SK-N-SH (cell line): ENCODE data around the gene OPCML. TPM values are rescaled to one million over a fixed set of nuclear protein-coding genes. Genes with fewer than 3 reads are reported as not detected.

ENCODE experiments used
- CTCF ChIA-PET: fragments of 300-600, 350-600 bp; formaldehyde crosslinking; extraction: SDS; loops from one replicate; lab custom pipeline; 2021; lab: Yijun Ruan, JAX
- POLR2A ChIA-PET: fragments of 350-600 bp; sonication (Branson Sonifier 250); formaldehyde crosslinking; extraction: SDS; loops from one replicate; lab custom pipeline; 2020; ENCODE audit warnings: antibody characterized with exemption, inconsistent platforms; lab: Yijun Ruan, JAX
- DNase-seq: peaks from one replicate; pipeline ENCODE4 v3.0.0; 2012
- H2AFZ ChIP-seq: fragments of 200-600 bp; sonication (generic); 2 replicates; pipeline ENCODE4 v1.8.1; 2016; ENCODE audit warnings: antibody characterized with exemption, mild to moderate bottlenecking, low read depth
- H3F3A ChIP-seq: fragments of 200-600 bp; sonication (generic); replicated peaks from 2 replicates; pipeline ENCODE3; 2016; ENCODE audit warnings: antibody characterized with exemption, mild to moderate bottlenecking; ENCODE audit not compliant: insufficient read depth
- H3K27ac ChIP-seq, 2 experiments: fragments of 200-500 bp in 1 of 2; fragments of 200-600 bp in 1 of 2; sonication (Bioruptor generic) in 1 of 2; sonication (generic), shearing (Covaris generic) in 1 of 2; 2 replicates each; pipeline versions ENCODE4 v1.5.1 to v1.6.1; 2014 to 2016; ENCODE audit warnings: low read depth in 2 of 2, inconsistent platforms in 1 of 2, low read length in 1 of 2, mild to moderate bottlenecking in 1 of 2, mixed read lengths in 1 of 2
- H3K27me3 ChIP-seq: fragments of 200-600 bp; sonication (generic), shearing (Covaris generic); 2 replicates; pipeline ENCODE4 v1.6.1; 2016; ENCODE audit warnings: mixed run types; ENCODE audit not compliant: insufficient read depth
- H3K36me3 ChIP-seq, 2 experiments: fragments of 200-500 bp in 1 of 2; fragments of 200-600 bp in 1 of 2; sonication (Bioruptor generic) in 1 of 2; sonication (generic) in 1 of 2; replicated peaks in 1 of 2; 2 replicates each; pipeline versions ENCODE3 to v1.5.1; 2014 to 2016; ENCODE audit warnings: low read length in 1 of 2, mild to moderate bottlenecking in 1 of 2; ENCODE audit not compliant: insufficient read depth in 2 of 2, control insufficient read depth in 1 of 2
- H3K4me1 ChIP-seq, 2 experiments: fragments of 200-500 bp in 1 of 2; fragments of 200-600 bp in 1 of 2; sonication (Bioruptor generic) in 1 of 2; sonication (generic), shearing (Covaris generic) in 1 of 2; 2 replicates each; pipeline versions ENCODE4 v1.5.1 to v1.6.1; 2014 to 2016; ENCODE audit warnings: low read depth in 1 of 2, low read length in 1 of 2, mixed run types in 1 of 2; ENCODE audit not compliant: insufficient read depth in 2 of 2, control insufficient read depth in 1 of 2
- H3K4me2 ChIP-seq: fragments of 200-600 bp; sonication (generic), shearing (Covaris generic); 2 replicates; pipeline ENCODE4 v1.6.1; 2017; ENCODE audit warnings: mixed run types
- H3K4me3 ChIP-seq, 2 experiments: fragments of 200-500 bp in 1 of 2; fragments of 200-600 bp in 1 of 2; sonication (Bioruptor generic) in 1 of 2; sonication (generic), shearing (Covaris generic) in 1 of 2; 2 replicates each; pipeline versions ENCODE4 v1.5.1 to v1.8.1; 2014 to 2016; ENCODE audit warnings: low read depth in 2 of 2, inconsistent platforms in 1 of 2, low read length in 1 of 2, mild to moderate bottlenecking in 1 of 2, mixed read lengths in 1 of 2, moderate library complexity in 1 of 2
- H3K79me2 ChIP-seq: fragments of 200-600 bp; sonication (generic); 2 replicates; pipeline ENCODE4 v1.8.1; 2017; ENCODE audit warnings: mild to moderate bottlenecking; ENCODE audit not compliant: insufficient read depth
- H3K9ac ChIP-seq: fragments of 200-600 bp; sonication (generic); 2 replicates; pipeline ENCODE4 v1.6.1; 2017; ENCODE audit warnings: mixed run types
- H3K9me2 ChIP-seq: fragments of 200-600 bp; sonication (generic); 2 replicates; pipeline ENCODE4 v1.6.1; 2017; ENCODE audit warnings: mixed run types
- H3K9me3 ChIP-seq: fragments of 200-600 bp; sonication (generic); 2 replicates; pipeline ENCODE4 v1.6.1; 2017; ENCODE audit warnings: mixed run types, mild to moderate bottlenecking, moderate library complexity
- H4K20me1 ChIP-seq: fragments of 200-600 bp; sonication (generic); 2 replicates; pipeline ENCODE4 v1.6.1; 2017; ENCODE audit warnings: mild to moderate bottlenecking, mixed run types; ENCODE audit not compliant: insufficient read depth
- CHD2 ChIP-seq: fragments of 150-350 bp; IDR thresholded peaks from 2 replicates; pipeline ENCODE4 v1.6.1; 2018; ENCODE audit warnings: low read length; ENCODE audit not compliant: partially characterized antibody
- CTCF ChIP-seq: fragments of 200-600 bp; sonication (generic); IDR thresholded peaks from 2 replicates; pipeline ENCODE4 v1.6.1; 2017; ENCODE audit warnings: antibody characterized with exemption, mild to moderate bottlenecking, moderate library complexity
- ELF1 ChIP-seq: IDR thresholded peaks from 2 replicates; pipeline ENCODE4 v1.4.0; 2012
- EP300 ChIP-seq, 2 experiments: IDR thresholded peaks; 2 replicates each; pipeline versions ENCODE4 v1.4.0 to v1.6.1; 2012; ENCODE audit warnings: borderline replicate concordance in 1 of 2, low read depth in 1 of 2, low read length in 1 of 2
- EZH2phosphoT487 ChIP-seq: fragments of 200-600 bp; sonication (generic); IDR thresholded peaks from 2 replicates; pipeline ENCODE4 v1.6.1; 2017; ENCODE audit warnings: low read depth, mixed run types, mild to moderate bottlenecking, antibody characterized with exemption, moderate library complexity, borderline replicate concordance
- FOXM1 ChIP-seq: IDR thresholded peaks from 2 replicates; pipeline ENCODE4 v1.4.0; 2012; ENCODE audit warnings: low read depth, mild to moderate bottlenecking
- MAX ChIP-seq: IDR thresholded peaks from 2 replicates; pipeline ENCODE4 v1.4.0; 2012; ENCODE audit warnings: low read depth
- MXI1 ChIP-seq: IDR thresholded peaks from 2 replicates; pipeline ENCODE4 v1.6.1; 2012; ENCODE audit warnings: mild to moderate bottlenecking, low read depth, low read length, improper control_type of control experiment
- PBX3 ChIP-seq: IDR thresholded peaks from 2 replicates; pipeline ENCODE4; 2012
- RCOR1 ChIP-seq: fragments of 150-350 bp; IDR thresholded peaks from 2 replicates; pipeline ENCODE4 v1.6.1; 2017; ENCODE audit warnings: antibody characterized with exemption, low read length
- REST ChIP-seq: IDR thresholded peaks from 2 replicates; pipeline ENCODE4 v1.6.1; 2012; ENCODE audit warnings: mild to moderate bottlenecking, low read depth, low read length, moderate library complexity
- RXRA ChIP-seq: IDR thresholded peaks from 2 replicates; pipeline ENCODE4 v1.4.0; 2012; ENCODE audit warnings: low read depth, mild to moderate bottlenecking, borderline replicate concordance
- SIN3A ChIP-seq: IDR thresholded peaks from 2 replicates; pipeline ENCODE4 v1.6.1; 2012; ENCODE audit warnings: low read depth, mild to moderate bottlenecking, low read length, moderate library complexity, borderline replicate concordance
- TCF12 ChIP-seq: IDR thresholded peaks from 2 replicates; pipeline ENCODE4 v1.4.0; 2012
- TEAD4 ChIP-seq: IDR thresholded peaks from 2 replicates; pipeline ENCODE4 v1.4.0; 2012; ENCODE audit warnings: mild to moderate bottlenecking, borderline replicate concordance; ENCODE audit not compliant: insufficient read depth
- WGBS: methylation state at CpG from one replicate; pipeline ENCODE4 v1.1.6; 2017; ENCODE audit warnings: low lambda C conversion rate; 5-methylcytosine and 5-hydroxymethylcytosine counted together
- polyA plus RNA-seq, 3 experiments: library from polyadenylated mRNA; depleted of rRNA; stranded (reverse); fragments of >200 nt; gene quantifications; 2 replicates each; pipeline ENCODE4 v1.2.3, GENCODE V29; 2012

OPCML gene
- polyA plus RNA-seq, 1 of the 3 experiments (the other 2 are of a cell fraction) = not detected

GRCh38 chr11:132850266-132850665 lies 682.0 kb downstream of the OPCML start:
- Histone ChIP-seq H3K9me2 (no peaks in the 10 kb centered on the region), H2AFZ (no peak overlapping the region), H3K4me3 (no peak overlapping the region), H3K9ac (no peak overlapping the region), H3K9me3 (no peaks in the 10 kb centered on the region), H3K27ac (no peak overlapping the region), H3K36me3 (no peaks in the 10 kb centered on the region), H3K79me2 (no peaks in the 10 kb centered on the region), H3F3A (no peaks in the 10 kb centered on the region)
- WGBS = 41% methylated on average over 3 of the region's 3 CpGs
- no peak for TF ChIP-seq MAX
- no peak for TF ChIP-seq EP300 (IDR thresholded peaks at IDR 0.05; ENCODE audit: borderline replicate concordance in 1 of 2, low read depth in 1 of 2, low read length in 1 of 2)
- no peak for TF ChIP-seq TCF12
- no peak for TF ChIP-seq SIN3A
- no peak for TF ChIP-seq FOXM1
- TF ChIP-seq TEAD4 = no peak
- no peak for TF ChIP-seq MXI1
- TF ChIP-seq REST = no peak
- TF ChIP-seq RCOR1 = no peak
- no peak for TF ChIP-seq RXRA
- no peak for TF ChIP-seq PBX3
- no peak for TF ChIP-seq EZH2phosphoT487
- TF ChIP-seq ELF1 = no peak
- TF ChIP-seq CHD2 = no peak
- TF ChIP-seq CTCF = no peak
- TF ChIP-seq, all 33 proteins: peak for 0
- DNase-seq = no peak
- Histone ChIP-seq H3K4me1 (no peaks in the 10 kb centered on the region), H3K27me3 (no peaks in the 10 kb centered on the region), H3K4me2 (no peak overlapping the region), H4K20me1 (no peaks in the 10 kb centered on the region)
- CTCF ChIA-PET = no interaction called here
- POLR2A ChIA-PET = interaction anchor here (0.5 kb wide), 1 partner anchor 8 kb away, joined by 3 read pairs; no protein-coding TSS in a partner anchor
